Measurements from ENCODE around the gene LIAS. TPM values are rescaled to one million over a fixed set of nuclear protein-coding genes. Genes with fewer than 3 reads are reported as not detected.
"Not testable (repeated sequence)": the region's sequence is repeated elsewhere in the genome, so short reads cannot be mapped to it uniquely, and the experiment has no call there.

LIAS gene
- total and polyA plus RNA-seq, 2 experiments from 2014 or later = 16.3 to 19.0 TPM

- Histone ChIP-seq H3K4me1 (ENCODE audit: low read depth) (peaks cover 13% of the 10 kb centered on the region), H3K9me3 (ENCODE audit: low read depth) (no peaks in the 10 kb centered on the region), H3K27me3 (no peaks in the 10 kb centered on the region), H3K36me3 (peaks cover 52% of the 10 kb centered on the region), H3K4me3 (peak overlapping the region; percentile 86), H3K27ac (peak overlapping the region; percentile 97)
- DNase-seq (ENCODE audit: low read depth in 1 of 2, low spot score in 1 of 2) = no peak
- no peak for TF ChIP-seq CTCF (IDR thresholded peaks at IDR 0.05; ENCODE audit: low read depth, low read length)
Measured at GRCh38 chr4:39456946-39457763, 1.7 kb upstream of the LIAS start.

- Histone ChIP-seq H3K27ac (peak overlapping the region; percentile 97), H3K4me3 (peak overlapping the region; percentile 86), H3K36me3 (peaks cover 48% of the 10 kb centered on the region), H3K4me1 (ENCODE audit: low read depth) (peaks cover 13% of the 10 kb centered on the region)
- not testable (repeated sequence) for DNase-seq (ENCODE audit: low read depth in 1 of 2, low spot score in 1 of 2); H3K27me3 ChIP-seq; H3K9me3 ChIP-seq (ENCODE audit: low read depth)
Measured at GRCh38 chr4:39458161-39458504, 723 bp upstream of the LIAS start.

- Histone ChIP-seq H3K36me3 (peaks cover 19% of the 10 kb centered on the region), H3K27me3 (no peaks in the 10 kb centered on the region), H3K27ac (peak overlapping the region; percentile 50), H3K4me1 (ENCODE audit: low read depth) (no peaks in the 10 kb centered on the region), H3K9me3 (ENCODE audit: low read depth) (no peaks in the 10 kb centered on the region), H3K4me3 (no peak overlapping the region)
- peak; percentile 35 to 92 for DNase-seq (ENCODE audit: low read depth in 1 of 2, low spot score in 1 of 2)
- TF ChIP-seq CTCF (IDR thresholded peaks at IDR 0.05; ENCODE audit: low read depth, low read length) = peak; percentile 32
Measured at GRCh38 chr4:39464886-39465501, 6.1 kb downstream of the LIAS start.

- H3K4me1 ChIP-seq (ENCODE audit: low read depth) = no peaks in the 10 kb centered on the region
Measured at GRCh38 chr4:39466747-39467146, 7.9 kb downstream of the LIAS start.

GRCh38 chr4:39467464-39467863 is 8.6 kb downstream of the LIAS start:
- H3K27ac ChIP-seq = no peak overlapping the region

More at GRCh38 chr4:39466747-39467146, 7.9 kb downstream of the LIAS start:
- Histone ChIP-seq H3K27ac (no peak overlapping the region), H3K36me3 (peaks cover 23% of the 10 kb centered on the region), H3K27me3 (no peaks in the 10 kb centered on the region), H3K4me3 (no peak overlapping the region), H3K9me3 (ENCODE audit: low read depth) (no peaks in the 10 kb centered on the region)
- no peak for TF ChIP-seq CTCF (IDR thresholded peaks at IDR 0.05; ENCODE audit: low read depth, low read length)
- DNase-seq (ENCODE audit: low read depth in 1 of 2, low spot score in 1 of 2) = no peak

More at GRCh38 chr4:39467464-39467863, 8.6 kb downstream of the LIAS start:
- DNase-seq (ENCODE audit: low read depth in 1 of 2, low spot score in 1 of 2) = no peak
- Histone ChIP-seq H3K9me3 (ENCODE audit: low read depth) (no peaks in the 10 kb centered on the region), H3K36me3 (peaks cover 28% of the 10 kb centered on the region), H3K4me1 (ENCODE audit: low read depth) (no peaks in the 10 kb centered on the region), H3K27me3 (no peaks in the 10 kb centered on the region), H3K4me3 (no peak overlapping the region)
- TF ChIP-seq CTCF (IDR thresholded peaks at IDR 0.05; ENCODE audit: low read depth, low read length) = no peak

Measured in cardiac muscle cell (in vitro differentiated cells and primary cell).